DLD1 (cell line): ENCODE results near the gene ACSS1.

Source experiments
- in situ Hi-C: cut with HindIII; loops from 2 replicates; pipeline ENCODE4 v1.10.0; 2017; ENCODE audit warnings: low sequenced_read_pairs

The ACSS1 gene

DNA sequence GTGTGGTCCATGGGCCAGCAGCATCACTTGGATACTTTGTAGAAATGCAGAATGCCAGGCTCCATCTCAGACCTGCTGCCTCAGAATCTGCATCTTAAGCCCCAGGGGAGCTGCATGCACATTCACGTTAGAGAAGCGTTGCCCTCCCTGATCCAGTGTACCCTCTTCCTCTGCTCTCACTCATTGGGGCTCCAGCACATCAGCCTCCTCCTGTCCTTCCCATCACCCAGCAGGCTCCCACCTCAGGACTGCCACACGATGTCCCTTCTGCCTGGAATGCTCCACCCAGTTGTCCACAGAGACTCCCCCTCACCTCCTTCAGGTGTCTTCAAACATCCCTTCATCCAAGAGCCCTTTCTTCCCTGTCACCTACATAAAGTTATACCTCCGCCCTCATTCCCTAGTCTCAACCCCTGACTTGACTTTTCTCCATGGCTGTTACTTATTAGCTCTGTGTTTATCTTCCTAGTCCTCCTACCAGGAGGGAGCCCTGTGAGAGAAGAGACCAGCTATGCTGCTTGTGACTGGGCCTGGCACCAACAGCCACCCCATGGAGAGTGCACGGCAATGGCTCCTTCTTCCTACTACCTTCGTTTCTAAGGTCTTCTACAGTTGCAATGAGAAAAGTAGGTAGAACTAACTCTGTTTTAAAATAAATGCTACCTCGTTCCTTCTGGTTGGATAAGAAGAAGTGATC is 3.3 kb upstream of the ACSS1 start:
- in situ Hi-C loops = no loop called here

DNA sequence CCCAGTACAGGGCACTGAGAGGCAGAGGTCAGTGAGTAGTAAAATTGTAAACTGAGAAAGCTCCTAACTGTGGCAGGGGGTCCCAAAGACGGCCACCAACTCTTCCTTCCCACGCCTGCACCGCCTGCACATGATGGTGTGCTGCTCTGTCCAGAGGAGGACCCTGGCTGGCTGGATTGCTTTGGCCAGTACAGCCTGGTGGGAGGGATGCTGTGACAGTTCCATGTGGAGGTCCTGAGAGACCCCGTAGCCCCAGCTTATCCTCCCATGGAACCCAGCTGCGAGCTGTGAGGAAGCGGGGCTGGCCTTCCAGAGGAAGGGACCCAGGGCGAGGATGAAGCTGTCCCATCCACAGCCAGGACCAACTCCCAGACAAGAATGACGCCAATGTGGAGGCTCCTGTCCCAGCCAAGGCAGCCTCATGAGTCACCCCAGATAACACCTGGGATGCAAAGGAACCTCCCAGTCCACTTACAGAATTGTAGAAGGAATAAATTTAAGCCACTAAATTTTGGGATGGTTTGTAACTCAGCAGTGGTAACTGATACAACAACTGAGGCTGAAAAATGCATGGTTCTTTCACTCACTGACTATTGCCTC is 2.0 kb upstream of the ACSS1 start:
- in situ Hi-C loops = no loop called here

DNA sequence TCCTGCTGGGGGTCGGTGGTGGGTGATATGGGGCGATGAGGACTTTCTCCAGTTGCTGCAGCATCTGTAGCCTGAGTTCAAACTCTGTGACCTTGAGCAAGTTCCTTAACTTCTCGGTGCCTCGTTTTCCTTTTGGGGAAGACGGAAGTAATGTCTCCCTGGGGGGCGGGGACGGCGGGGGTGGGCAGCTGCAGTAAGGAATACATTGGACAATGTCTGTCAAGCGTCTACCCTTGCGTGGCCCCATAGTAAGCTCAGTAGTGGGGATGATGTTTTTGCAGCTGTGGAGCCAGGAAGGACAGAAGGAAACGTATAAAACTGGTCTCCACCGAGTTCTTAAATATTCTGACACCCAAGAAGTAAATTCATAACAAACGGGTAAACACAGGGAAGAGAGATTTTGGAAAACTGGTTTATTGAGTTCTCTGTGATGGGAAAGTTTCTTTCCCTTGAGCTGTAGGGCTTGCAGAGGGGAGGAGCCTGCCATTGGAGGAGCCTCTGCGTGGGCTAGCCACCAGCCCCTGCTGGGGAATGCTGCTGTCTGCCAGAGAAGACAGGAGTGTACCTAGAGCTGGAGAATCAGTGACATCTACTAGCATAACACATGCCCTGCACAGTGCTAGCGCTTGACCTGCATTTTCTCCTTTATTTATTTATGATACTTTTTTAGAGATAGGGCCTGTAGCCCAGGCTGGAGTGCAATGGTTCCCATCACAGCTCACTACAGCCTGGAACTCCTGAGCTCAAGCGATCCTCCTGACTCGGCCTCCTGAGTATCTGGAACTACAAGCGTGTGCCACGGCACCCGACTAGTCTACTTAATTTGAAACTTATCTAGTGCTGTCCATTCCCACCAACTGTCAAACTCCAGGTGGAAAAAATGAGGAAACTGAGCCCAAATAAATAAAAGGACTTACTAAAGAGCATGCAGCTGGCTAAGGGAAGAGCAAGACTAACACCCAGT is 1.2 kb upstream of the ACSS1 start:
- in situ Hi-C loops = no loop called here

DNA sequence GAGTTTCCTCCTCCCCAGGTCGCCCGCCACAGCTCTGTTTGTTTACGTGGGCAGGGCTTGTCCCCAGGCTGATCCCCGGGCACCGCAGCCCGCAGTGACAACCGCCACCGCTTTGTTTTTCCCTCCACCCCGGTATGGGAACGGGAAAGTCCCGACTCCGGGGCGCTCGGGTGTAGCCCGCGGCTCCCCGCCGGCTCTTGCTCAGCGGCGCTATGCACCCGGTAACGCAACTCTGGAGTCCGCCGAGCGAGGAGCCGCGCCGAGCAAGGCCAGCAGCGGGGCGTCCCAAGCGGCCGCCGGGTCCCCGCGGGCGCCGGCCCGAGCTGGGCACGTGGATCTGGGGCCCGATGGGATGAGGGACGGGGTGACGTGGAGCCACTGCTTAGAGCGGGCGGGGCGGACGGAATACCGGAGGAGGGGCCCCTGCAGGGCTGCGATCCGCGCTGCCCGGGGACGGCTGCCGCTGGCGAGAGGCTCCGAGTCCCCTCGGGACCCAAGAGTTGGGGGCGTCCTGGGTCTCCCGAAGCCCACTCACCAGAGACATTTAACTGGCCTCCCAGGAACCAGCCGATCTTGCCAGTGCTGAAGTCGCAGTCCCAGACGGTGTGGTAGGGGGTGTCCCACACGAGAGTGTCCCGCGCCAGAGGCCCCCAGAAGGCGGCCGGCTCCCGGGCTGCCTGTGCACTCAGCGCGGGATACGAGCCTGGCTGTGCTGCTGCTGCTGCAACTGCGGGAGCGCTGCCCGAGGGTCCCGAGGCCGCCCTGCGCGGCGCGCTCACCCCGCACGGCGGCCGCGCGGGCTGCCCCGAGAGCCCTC is 497 bp downstream of the ACSS1 start:
- in situ Hi-C loops = no loop called here

DNA sequence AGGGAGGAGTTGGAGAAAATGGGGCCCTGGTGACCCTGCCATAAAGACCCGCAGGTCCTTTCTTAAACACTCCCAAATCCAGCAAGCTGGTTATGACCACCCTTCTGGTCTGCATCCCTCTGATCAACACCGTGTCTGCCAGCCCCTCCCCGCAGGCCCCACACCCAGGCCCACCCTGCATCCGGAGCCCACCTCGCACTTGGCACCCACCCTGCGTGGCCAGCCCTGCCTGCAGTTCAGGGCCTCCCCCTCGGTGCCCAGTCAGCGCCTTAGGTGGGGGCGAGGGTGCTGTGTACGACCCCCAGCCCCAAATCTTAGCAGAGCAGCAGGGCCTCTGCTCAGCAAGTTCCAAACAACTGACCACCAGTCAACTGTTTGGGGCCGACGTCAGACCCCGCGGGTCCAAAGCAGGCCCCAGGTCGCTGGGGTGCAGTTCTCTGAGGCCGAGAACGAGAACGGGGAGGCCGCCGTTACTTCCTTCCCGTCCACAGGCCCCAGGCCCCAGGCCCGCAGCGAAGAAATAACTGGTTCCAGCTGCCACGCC is 1.2 kb downstream of the ACSS1 start:
- in situ Hi-C loops = no loop called here

DNA sequence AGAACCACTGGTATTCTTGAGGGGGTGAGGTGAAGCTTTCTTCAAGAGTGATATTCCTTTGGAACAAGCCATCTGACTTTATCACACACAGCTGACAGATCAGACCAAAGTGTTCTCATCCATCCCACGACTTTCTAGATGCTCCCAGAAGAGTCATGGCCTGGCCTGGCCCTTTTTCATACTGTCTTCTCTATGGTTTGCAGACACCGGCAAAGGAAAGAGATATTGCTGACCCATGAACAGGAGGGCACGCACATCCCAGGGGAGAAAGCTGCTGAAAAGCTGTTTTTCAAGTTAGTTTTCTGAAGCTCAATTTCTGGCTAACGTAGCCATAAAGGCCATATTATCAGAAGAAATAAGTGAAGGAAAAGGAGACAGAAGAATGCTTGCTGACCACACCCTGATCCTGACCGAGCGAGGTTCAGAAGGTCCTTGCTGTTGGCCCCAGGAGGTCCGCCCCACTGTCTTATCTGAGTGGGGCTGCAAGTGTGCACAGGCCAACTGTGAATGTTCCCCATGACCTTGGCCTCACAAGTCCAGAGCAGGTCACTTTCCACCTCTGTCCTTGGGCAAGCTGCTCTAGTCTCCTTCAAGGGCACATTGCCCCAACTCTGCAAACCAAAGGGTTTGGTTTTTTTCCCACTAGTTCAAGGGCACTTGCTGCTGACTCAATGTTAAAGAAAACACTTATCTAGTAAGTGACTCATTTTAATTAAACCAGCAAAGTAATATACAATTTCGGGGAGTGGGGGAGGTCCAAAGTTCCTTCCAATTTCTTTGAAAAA is 2.0 kb downstream of the ACSS1 start:
- in situ Hi-C loops = no loop called here

DNA sequence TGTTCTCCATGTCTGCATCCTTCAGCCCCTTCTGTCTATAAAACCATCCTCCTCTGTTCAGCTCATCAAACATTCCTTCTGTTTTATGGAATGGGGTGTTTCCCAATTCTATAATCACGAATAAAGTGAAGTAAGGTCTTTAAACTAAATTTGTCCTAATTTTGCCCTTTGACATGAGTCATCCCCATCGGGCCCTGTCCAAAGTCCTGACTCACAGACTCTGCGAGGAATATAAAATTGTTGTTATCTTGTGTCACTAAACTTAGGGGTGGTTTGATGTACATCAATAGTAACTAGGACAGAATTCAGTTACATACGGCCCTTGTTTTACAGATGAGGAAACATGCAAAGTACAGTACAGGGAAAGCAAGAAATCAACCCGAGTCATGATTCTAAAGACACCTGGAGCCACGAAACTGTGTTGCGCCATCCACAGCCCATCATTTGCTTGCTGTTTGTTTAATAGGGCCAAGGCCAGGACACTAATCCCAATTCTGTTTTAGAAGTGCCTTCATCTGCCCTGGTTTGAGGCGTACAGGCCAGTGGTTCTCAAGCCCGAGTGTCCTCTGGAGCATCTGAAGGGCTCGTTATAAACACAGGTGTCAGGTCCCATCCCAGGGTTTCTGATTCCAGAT is 2.8 kb downstream of the ACSS1 start:
- in situ Hi-C loops = no loop called here

DNA sequence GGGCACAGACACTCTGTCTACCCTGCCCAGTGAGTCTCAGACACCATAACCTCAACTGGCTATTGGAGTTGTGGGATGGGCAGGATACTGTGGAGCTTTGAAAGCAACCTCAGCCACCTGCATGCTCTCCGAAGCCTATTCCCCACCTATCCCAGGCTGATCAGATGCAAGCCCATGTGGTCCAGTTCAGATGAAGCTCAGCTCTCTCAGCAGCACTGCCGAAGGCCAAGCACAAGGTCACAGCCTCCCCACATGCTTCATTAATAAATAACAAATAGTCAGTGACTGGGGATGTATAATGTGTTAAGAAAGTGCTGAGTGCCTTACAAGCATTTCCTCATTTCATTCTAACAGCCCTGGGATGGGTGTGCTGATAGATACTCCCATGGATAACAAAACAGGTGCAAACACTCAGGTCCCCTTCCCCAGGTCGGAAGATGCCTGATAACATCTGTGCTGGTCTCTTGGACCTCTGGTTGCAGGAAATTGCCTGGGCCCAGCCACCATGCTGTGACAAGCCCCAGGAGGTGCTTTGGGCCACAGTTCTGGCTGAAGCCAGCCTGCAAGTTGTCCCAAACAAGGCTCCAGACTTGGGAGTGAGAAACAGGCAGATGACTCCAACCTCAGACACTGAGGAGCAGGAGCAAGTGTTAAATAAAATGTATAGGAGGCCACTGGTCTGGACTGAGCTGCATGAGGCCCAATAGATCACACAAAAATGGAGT is 3.7 kb downstream of the ACSS1 start:
- in situ Hi-C loops = no loop called here

DNA sequence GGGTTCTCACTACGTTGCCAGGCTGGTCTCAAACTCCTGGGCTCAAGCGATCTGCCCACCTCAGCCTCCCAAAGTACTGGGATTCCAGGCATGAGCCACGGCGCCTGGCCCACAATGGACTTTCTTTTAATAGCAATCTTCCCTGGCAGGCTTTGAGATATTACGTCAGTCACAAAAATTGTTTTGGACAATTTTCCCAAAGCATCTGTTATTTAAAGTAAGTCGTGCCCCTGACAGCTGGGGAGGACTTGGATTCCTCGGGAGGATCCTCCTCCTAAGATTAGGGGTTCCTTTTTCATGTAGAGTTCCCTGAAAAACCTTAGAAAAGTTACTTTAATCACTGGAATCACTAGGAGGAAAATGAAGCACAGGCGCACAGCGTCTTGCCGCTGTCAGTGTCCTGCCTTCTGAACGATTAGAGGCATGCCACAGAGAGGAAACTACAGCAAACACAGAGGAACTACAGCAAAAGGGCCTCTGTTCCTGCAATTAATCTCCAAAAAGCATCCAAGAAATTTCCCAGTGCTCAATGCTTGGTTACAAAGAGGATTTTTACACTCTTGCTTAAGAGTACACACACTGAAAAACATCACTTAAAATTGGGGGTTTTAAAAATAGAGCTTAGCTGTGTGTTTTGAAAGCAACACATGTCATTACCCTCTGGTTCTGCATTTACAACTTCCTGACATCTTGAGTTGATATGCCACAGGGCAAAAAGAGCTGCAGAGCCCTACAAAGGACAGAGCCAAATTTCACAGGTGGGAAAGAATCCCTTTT is 4.5 kb downstream of the ACSS1 start:
- in situ Hi-C loops = no loop called here

DNA sequence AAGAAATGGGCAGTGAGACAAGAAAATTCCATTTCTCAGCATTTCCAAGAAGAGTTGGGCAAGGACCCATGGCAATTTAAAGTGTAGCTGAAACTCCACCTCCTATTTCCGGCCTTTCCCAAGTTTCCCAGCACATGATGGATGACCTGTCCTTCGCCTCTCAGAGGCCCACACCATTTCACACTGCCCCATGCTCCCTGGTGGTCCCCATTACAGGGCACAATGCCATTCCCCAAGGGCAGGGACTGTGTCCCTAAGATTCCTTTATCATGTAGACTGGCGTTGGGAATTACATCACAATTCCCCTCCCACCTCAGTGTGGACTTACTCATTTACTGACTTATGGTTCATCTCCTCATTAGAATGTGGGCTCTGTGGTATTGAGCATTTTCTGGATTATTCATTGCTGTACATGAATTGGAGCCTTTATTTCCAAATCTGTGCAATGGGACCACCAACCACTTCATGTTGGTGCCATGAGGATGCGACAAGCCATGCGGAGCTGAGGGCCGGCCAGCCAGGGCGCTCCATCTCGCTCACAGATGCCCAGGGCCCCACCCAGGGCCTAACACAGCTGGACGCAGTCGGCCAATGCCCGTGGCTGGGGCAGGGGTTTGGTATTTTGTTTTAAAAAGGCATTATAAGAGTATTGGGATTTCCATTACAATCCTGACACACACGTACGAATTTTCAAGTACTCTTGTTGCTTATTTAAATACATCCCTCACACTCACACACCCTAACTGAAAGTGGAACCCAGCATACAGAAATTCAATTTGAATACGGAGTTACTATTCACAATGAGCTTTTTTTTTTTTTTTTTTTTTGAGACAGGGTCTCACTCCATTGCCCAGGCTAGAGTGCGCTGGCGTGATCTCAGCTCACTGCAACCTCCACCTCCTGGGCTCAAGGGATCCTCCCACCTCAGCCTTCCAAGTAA is 5.4 kb downstream of the ACSS1 start:
- in situ Hi-C loops = no loop called here

DNA sequence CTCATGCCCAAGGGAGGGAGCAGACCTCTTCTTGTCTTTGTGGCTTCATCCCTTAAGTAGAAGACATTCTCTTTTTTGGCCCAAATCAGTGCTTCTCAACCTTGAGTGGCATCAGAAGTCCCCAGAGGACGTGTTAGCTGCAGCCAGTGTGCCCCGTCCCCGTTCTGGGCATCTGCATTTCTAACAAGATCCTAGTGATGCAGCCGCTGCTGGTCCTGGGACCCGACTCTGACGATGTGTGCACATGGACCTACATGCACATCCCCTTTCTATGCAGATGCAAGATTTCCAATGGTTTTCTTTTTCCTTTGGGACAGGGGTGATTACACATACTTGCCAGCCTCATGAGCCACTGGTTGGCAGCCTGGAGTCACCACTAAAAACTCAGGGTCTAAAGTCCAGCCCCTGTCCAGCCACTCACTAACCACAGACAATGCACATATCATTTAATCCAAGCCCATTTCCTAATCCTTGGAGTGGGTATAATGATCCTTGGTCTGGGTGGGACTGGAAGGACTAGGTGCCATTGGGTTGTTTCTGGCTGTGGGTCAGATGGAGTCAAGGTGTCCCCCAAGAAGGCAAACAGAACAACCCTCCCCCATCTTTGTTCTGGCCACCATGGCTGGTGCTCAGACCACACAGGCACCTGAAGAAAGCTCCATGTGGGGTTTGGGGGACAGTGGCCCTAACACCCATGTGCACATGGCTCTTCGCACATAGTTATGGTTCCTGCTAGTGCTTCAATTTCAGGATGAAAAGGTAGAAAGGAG is 6.4 kb downstream of the ACSS1 start:
- in situ Hi-C loops = no loop called here

DNA sequence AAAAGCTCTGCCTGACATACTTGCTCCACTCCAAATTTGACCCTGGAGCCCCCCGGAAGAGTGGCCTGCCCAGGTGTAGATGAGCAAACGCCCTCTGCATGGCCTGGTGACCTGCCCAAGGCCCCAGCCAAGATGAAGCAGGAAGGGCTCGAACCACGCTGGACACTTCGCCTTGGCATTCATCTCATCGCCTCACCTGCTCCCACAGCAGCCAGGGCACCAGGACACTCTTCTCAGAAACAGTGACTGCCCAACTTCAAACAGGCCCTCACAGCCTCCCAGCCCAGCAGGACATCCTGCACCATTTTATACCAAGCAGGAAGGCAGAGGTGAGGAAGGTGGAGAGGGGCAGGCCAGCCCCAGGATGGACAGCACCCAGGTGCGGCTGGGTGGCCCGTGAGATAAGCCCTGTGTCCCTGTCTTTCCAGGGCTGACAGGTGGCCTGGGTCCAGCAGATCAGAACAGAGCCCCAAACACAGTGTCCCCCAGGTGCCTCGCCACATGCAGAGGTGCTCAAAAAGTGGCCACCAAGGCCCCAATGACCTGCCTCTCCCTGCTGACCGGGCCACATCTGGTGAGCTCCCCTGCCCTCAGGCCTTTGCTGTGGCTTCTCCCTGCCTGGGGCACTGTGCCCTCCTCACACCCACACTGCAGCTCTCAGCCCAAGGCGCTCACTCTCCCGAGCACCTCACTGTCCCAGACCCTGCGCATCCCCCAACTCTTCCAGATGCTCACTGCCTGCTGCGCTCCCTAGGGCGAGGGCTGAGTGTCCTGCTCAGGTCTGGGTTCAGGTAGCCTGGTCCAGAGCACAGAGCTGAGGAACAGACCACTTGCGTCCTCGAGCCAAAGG is 7.2 kb downstream of the ACSS1 start:
- in situ Hi-C loops = no loop called here

DNA sequence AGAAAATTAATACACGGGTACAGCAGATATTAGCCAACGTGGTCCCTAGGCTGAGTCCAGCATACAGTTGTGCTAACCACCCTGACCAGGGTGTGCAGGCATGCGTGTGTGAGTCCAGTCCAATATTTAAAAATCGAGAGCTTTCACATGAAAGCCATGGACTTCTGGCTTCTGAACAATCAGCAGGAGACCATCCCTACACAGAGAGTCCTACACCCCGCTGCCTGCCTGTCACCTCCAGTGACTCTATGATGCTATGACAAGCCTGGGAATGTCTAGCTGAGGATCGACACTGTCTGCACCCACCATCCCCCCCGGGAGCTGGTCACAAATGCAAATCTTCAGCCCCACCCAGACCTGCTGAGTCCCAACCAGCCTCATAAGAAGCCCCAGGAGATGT is 7.9 kb downstream of the ACSS1 start:
- in situ Hi-C loops = no loop called here

DNA sequence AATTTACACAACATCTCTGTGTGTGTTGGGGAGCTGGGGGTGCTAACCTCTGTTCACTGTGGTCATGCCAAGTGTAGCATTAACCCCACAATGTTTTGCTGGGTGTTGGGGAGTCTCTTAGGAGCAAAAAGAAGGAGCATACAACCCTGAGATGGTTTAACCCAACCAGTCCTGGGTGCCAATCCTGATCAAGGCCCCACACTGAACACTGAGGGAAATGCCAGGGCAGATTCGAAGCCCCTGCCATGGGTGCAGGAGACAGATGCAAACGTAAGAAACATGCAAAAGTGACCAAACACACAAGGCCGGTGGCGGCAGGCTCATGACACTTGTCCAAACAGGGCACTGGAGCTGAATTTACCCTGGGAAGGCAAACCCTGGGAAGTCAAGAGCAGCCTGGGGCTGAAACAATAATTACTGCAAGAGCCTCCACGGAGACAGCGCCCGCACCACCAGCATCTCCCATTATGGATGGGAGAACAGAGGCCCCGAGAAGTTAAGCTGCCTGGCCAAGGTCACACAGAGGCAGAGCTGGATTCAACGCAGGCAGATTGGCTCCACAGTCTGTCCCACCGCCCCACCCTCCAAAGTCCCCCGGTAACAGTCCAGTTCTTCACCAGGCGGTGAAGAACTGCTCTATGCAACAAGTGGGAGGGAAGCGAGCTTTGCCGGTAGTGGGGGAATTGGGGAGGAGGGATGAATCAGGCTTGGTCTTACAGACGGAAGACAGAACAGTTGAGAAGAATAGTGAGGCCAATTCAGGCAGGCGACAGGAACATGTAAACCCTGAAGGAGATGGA is 8.5 kb downstream of the ACSS1 start:
- in situ Hi-C loops = no loop called here
